ENCODE data around the gene NRG2.

Gene NRG2

DNA sequence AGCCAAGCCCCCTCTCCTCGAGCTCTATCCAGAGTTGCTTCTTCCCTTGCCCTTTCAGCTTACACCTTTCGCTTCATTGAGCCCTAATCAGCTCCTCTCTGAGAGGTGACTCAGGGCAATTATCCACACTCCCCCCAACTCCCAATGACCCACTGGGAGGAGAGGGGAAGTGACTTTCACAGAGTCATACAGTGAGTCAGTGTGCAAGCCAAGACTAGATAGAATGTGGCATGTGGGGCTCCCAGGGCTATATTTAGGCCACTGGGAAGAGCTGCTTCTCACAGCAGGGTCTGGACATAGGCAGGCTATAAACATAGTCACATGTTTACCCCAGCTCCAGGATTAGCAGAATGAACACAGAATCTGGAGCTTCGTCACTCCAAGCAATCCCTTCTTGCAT lies 57.4 kb downstream of the NRG2 start:
- TF ChIP-seq, protein P1, sequence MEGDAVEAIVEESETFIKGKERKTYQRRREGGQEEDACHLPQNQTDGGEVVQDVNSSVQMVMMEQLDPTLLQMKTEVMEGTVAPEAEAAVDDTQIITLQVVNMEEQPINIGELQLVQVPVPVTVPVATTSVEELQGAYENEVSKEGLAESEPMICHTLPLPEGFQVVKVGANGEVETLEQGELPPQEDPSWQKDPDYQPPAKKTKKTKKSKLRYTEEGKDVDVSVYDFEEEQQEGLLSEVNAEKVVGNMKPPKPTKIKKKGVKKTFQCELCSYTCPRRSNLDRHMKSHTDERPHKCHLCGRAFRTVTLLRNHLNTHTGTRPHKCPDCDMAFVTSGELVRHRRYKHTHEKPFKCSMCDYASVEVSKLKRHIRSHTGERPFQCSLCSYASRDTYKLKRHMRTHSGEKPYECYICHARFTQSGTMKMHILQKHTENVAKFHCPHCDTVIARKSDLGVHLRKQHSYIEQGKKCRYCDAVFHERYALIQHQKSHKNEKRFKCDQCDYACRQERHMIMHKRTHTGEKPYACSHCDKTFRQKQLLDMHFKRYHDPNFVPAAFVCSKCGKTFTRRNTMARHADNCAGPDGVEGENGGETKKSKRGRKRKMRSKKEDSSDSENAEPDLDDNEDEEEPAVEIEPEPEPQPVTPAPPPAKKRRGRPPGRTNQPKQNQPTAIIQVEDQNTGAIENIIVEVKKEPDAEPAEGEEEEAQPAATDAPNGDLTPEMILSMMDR (conservative IDR thresholded peaks at IDR 0.05; ENCODE audit: low read depth) = no peak
- H3K27ac ChIP-seq = peak overlapping the region; percentile 80
- POLR2A ChIA-PET (ENCODE audit: low non-redundant PET) = interaction anchor here (0.5 to 0.8 kb wide), 3 partner anchors 48 to 1635 kb away, joined by 3 to 5 read pairs (median 3); no protein-coding TSS in a partner anchor
- CTCF ChIA-PET = interaction anchor here (0.6 to 1.2 kb wide), 4 partner anchors 14 to 199 kb away, joined by 3 to 10 read pairs (median 5); no protein-coding TSS in a partner anchor
- DNase-seq (ENCODE audit: low spot score) = peak; percentile 99

DNA sequence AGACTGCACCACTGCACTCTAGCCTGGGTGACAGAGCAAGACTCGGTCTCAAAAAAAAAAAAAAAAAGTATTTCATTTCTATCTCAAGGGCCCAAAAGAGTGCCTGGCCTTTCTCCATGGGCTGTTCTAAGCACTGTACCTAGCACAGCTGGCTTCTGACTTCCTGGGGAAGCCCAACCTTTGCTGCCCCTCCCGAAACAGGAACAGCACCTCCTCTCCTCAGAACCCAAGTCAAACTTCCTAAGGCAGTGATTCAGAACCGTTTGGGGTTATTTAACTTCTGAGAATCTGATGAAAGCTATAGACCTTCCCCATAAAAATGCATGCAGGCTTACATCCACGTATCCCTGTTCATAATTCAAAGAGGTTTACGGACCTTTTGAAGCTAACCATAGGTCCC lies 57.8 kb downstream of the NRG2 start:
- H3K27ac ChIP-seq = peak overlapping the region; percentile 80
- POLR2A ChIA-PET (ENCODE audit: low non-redundant PET) = interaction anchor here (0.6 to 0.8 kb wide), 3 partner anchors 57 to 1635 kb away, joined by 3 to 5 read pairs (median 3); no protein-coding TSS in a partner anchor
- TF ChIP-seq, protein P1 (conservative IDR thresholded peaks at IDR 0.05; ENCODE audit: low read depth) = no peak
- DNase-seq (ENCODE audit: low spot score) = peak; percentile 54
- CTCF ChIA-PET = interaction anchor here (0.6 to 6.5 kb wide), 7 partner anchors 14 to 210 kb away, joined by 3 to 38 read pairs (median 5); partner anchors contain the start of gene NRG2

DNA sequence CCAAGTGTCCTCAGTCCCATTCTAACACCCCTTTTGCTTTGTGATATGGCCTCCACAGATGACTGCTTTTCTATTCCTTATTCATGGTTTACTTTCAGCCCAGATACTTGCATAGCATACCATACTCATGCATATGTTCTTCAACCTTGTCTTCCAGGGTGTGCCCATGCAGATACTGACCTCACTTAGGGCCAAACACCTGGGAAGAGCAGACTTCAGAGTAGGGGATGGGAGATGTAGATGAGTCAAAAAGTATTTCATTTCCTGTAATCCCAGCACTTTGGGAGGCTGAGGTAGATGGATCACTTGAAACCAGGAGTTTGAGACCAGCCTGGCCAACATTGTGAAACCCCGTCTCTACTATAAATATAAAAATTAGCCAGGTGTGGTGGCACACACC lies 58.3 kb downstream of the NRG2 start:
- DNase-seq (ENCODE audit: low spot score) = peak; percentile 32
- TF ChIP-seq, protein P1 (conservative IDR thresholded peaks at IDR 0.05; ENCODE audit: low read depth) = no peak
- CTCF ChIA-PET = interaction anchor here (0.6 to 6.5 kb wide), 4 partner anchors 14 to 209 kb away, joined by 3 to 38 read pairs (median 4); partner anchors contain the start of gene NRG2
- H3K27ac ChIP-seq = peak overlapping the region; percentile 80
- POLR2A ChIA-PET (ENCODE audit: low non-redundant PET) = interaction anchor here (0.7 kb wide), 1 partner anchor 123 kb away, joined by 3 read pairs; no protein-coding TSS in a partner anchor

DNA sequence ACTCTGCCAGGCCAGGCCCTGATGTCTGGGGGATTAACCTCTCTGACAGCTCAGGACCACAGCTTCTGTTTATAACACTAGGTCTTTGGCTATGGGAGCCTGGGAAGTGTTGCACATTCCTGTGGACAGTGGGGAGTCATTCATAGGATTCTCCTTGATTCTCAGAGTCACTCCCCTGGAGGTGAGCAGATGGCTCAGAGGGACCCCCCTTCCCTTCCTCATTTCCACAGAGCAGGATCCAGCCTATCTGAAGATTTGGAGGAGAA lies 60.2 kb downstream of the NRG2 start:
- TF ChIP-seq, protein P1 (conservative IDR thresholded peaks at IDR 0.05; ENCODE audit: low read depth) = no peak
- CTCF ChIA-PET = interaction anchor here (0.6 to 6.5 kb wide), 3 partner anchors 14 to 196 kb away, joined by 3 to 38 read pairs (median 4); no protein-coding TSS in a partner anchor
- no peak overlapping the region for H3K27ac ChIP-seq
- DNase-seq (ENCODE audit: low spot score) = no peak
- POLR2A ChIA-PET (ENCODE audit: low non-redundant PET) = no interaction called here

DNA sequence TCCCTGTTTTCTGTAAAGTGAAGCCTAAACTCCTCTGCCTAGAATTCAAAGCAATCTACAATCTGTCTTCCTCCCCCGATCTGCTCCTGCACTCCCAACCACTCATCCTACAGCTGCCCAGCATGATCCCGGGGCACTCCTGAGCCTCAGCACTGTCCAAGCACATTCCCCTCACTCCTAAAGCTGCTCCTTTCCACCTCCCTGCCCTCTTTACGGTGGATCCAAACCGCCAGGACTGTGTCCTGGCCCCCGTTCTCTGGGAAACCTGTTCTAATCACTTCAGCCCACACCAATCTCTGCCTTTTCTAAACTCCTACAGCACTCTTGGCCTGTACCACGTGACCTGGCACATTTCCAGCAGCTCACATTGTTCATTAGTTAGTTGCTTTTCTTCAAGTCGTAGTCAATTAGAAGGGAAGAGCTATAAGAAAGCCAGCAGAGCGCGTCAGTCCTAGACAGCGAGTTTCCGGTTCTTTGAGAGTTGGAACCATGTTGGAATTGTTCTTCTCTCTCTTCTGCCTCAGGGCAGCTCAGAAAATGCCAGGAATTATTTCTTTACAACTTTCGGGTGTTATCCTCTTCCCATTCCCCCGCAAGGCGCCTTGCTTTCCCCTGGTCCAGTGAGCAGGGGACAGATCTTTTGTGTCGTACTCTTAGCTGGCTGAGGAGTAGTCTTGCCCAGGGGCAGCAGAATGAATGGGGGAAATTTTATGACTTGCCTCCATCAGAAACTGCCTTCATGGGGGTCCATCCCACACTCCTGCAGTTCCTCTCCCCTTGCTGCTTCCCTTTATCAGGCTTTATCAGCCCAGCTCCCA lies 60.7 kb downstream of the NRG2 start:
- ChIA-PET CTCF (interaction anchor here (0.6 to 6.5 kb wide), 5 partner anchors 14 to 765 kb away, joined by 3 to 38 read pairs (median 4); no protein-coding TSS in a partner anchor), POLR2A (ENCODE audit: low non-redundant PET) (no interaction called here)
- TF ChIP-seq, protein P1 (conservative IDR thresholded peaks at IDR 0.05; ENCODE audit: low read depth) = no peak
- DNase-seq (ENCODE audit: low spot score) = peak; percentile 21
- H3K27ac ChIP-seq = no peak overlapping the region

DNA sequence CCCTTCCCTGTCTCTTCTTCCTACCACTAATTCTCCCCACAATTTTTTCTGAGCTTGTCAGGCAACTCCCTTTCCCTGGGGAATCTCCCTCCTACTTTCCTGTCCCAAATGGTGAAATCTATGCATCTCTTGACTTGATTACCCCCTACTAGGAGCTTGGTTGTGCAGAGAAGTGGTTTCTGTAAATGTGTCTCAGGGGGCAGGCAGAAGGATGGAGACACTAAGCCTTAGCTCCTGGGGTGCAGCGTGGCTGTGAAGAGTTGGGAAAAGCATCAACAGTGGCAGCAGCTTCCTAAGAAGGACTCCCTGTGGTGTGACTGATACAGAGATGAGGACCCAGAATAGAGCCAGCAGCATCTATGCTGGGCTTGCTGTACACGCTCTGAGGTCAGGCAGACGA lies 62.3 kb downstream of the NRG2 start:
- ChIA-PET POLR2A (ENCODE audit: low non-redundant PET) (interaction anchor here (0.5 to 0.6 kb wide), 2 partner anchors 199 to 579 kb away, joined by 3 read pairs; no protein-coding TSS in a partner anchor), CTCF (interaction anchor here (0.7 to 6.5 kb wide), 6 partner anchors 12 to 216 kb away, joined by 3 to 38 read pairs (median 6); no protein-coding TSS in a partner anchor)
- TF ChIP-seq, protein P1 (conservative IDR thresholded peaks at IDR 0.05; ENCODE audit: low read depth) = no peak

More for the DNA sequence above, 62.3 kb downstream of the NRG2 start:
- no peak overlapping the region for H3K27ac ChIP-seq
- no peak for DNase-seq (ENCODE audit: low spot score)
